HG03378 (cell line): ENCODE measurements around the gene CXCL9.
"Not testable (repeated sequence)": the region's sequence is repeated elsewhere in the genome, so short reads cannot be mapped to it uniquely, and the experiment has no call there.

Experiments used
- ATAC-seq: cut with Tn5 transposase; IDR thresholded peaks from one replicate; pipeline ENCODE4 v1.9.1; 2021; ENCODE audit warnings: mild to moderate bottlenecking, moderate library complexity; ENCODE audit not compliant: unreplicated experiment

The CXCL9 gene

DNA sequence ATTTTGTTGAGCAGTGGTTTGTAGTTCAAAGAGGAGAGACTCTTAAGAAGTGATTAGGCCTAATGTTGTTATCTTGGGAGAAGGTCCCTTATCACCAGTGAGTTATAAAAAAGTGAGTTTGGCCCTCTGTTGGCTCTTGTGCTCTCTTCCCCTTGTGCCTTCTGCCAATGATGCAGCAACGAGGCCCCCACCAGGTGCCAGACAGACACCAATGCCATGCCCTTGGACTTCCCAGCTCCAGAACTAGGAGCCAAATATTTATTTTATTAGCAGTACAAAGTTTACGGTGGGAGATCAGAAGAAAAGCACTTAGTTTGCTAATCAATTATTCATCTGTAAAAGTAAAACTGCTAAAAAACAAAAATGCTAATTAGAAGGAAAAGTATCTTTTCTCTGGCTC, 43.8 kb downstream of the CXCL9 start:
- ATAC-seq, result no peak

DNA sequence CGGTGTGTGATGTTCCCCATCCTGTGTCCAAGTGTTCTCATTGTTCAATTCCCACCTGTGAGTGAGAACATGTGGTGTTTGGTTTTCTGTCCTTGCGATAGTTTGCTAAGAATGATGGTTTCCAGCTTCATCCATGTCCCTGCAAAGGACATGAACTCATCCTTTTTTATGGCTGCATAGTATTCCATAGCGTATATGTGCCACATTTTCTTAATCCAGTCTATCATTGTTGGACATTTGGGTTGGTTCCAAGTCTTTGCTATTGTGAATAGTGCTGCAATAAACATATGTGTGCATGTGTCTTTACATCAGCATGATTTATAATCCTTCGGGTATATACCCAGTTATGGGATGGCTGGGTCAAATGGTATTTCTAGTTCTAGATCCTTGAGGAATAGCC, 45.2 kb downstream of the CXCL9 start:
- ATAC-seq, result not testable (repeated sequence)

DNA sequence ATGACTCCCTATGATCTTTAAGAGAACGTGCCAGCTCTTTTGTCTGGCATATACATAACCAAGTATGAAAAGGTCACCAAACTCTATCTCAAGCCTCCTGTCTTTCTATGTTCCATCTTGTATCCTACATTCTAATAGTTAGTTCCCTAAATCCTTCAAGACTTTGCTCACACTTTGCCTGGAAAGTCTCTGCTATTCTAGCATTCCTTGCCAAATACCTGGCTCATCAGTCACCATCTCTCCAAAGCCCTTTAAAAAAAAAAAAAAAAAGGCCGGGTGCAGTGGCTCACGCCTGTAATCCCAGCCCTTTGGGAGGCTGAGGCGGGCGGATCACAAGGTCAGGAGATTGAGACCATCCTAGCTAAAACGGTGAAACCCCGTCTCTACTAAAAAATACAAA, 48.8 kb downstream of the CXCL9 start:
- ATAC-seq, result not testable (repeated sequence)

DNA sequence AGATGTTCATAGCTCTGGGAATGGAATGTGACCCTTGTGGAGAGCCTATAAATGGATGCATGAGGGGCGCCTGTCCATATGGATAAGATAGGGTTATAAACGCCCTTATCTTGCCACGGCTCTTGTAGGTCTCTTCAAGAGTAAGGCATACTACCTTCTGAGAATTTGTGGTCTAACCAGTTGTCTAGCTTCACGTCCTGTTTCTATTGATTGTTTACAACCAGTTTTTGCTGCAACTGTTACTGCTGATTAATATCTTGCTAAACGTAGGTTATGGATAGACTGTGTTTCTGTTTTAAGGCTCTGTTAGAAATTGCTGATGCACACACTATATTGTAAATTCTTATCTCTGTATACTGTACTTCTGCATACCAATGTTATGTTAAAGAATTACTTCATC, 52.5 kb downstream of the CXCL9 start:
- ATAC-seq, result not testable (repeated sequence)

DNA sequence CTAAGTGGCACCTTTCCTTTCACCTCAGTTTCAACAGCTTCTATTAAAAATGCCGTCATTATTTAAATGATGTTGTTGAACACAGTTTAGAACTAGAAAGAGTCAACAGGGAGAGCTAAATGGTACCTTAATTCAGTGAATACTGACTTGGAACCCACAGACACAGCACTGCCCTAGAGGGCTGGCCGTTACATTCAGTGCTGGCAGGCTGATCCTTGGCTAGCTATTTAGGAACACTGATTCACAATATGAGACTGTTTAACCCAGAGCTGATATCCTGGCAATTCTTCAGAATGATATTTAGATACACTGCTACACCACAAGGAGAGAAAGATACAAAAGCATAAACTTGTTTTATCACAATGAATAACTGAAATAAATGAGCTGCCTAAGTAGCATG, 53.8 kb downstream of the CXCL9 start:
- ATAC-seq, result no peak
